Gastroesophageal sphincter (tissue), 4 donors: Measurements from ENCODE around the gene RPS6KA4. TPM values are rescaled to one million over a fixed set of nuclear protein-coding genes. Genes with fewer than 3 reads are reported as not detected.

Experiments
- ATAC-seq: fragments of 150-250 bp; one replicate; pipeline ENCODE4 v1.9.1; 2016; ENCODE audit warnings: mild to moderate bottlenecking, moderate library complexity
- H3K27ac ChIP-seq, 4 donors: fragments of 200-600 bp; sonication (generic) in 3 of 4; 1 replicate in 3 of 4; 2 replicates in 1 of 4; pipeline ENCODE4 v1.5.1; 2016 to 2019
- H3K27me3 ChIP-seq: fragments of 200-600 bp; sonication (generic); one replicate; pipeline ENCODE4 v1.5.1; 2019
- H3K36me3 ChIP-seq, 2 donors: fragments of 200-600 bp; sonication (generic); one replicate each; pipeline ENCODE4 v1.5.1; 2019; ENCODE audit warnings: control low read depth in 1 of 2
- H3K4me1 ChIP-seq, 3 donors: fragments of 200-600 bp; sonication (generic); 1 replicate in 2 of 3; 2 replicates in 1 of 3; pipeline ENCODE4 v1.5.1; 2016 to 2019; ENCODE audit warnings: control low read depth in 2 of 3
- H3K4me3 ChIP-seq, 2 donors: fragments of 200-600 bp; sonication (generic); one replicate each; pipeline ENCODE4 v1.5.1; 2019; ENCODE audit warnings: mild to moderate bottlenecking in 1 of 2, moderate library complexity in 1 of 2
- H3K9me3 ChIP-seq, 3 donors: fragments of 200-600 bp; sonication (generic); one replicate each; pipeline ENCODE4 v1.5.1; 2017 to 2019; ENCODE audit warnings: control low read depth in 2 of 3
- CTCF ChIP-seq, 4 experiments: fragments of 200-600 bp in 2 of 4; fragments of 450-650 bp in 2 of 4; sonication (generic) in 1 of 4; IDR thresholded peaks; one replicate each; pipeline ENCODE4 v1.5.1; 2017 to 2019; ENCODE audit warnings: antibody characterized with exemption in 4 of 4, mild to moderate bottlenecking in 2 of 4, moderate library complexity in 2 of 4
- EP300 ChIP-seq: sonication (generic); formaldehyde crosslinking; IDR thresholded peaks from one replicate; pipeline ENCODE4 v1.6.1; 2017; ENCODE audit warnings: antibody characterized with exemption, mild to moderate bottlenecking
- POLR2A ChIP-seq, 2 donors: fragments of 450-650 bp; IDR thresholded peaks; one replicate each; pipeline ENCODE4 v1.6.1; 2017; ENCODE audit warnings: antibody characterized with exemption in 2 of 2, mild to moderate bottlenecking in 2 of 2, moderate library complexity in 1 of 2
- POLR2AphosphoS5 ChIP-seq: sonication (generic); formaldehyde crosslinking; IDR thresholded peaks from one replicate; pipeline ENCODE4 v1.6.1; 2017; ENCODE audit warnings: antibody characterized with exemption
- WGBS, 2 donors: methylation state at CpG; one replicate each; pipeline ENCODE4 v1.1.5; 2018; ENCODE audit warnings: low coverage in 1 of 2; 5-methylcytosine and 5-hydroxymethylcytosine counted together
- total RNA-seq, 4 donors: library from RNA; depleted of rRNA; stranded (reverse); fragments of >200 nt; gene quantifications; one replicate each; pipeline ENCODE4 v1.1.0, GENCODE V29; 2016

Gene RPS6KA4
- total RNA-seq, 4 donors from 2014 or later = 21.2 to 44.2 (median 28.3) TPM

- Histone ChIP-seq H3K4me1 (peaks cover 0 to 13% (median 0%) of the 10 kb centered on the region in 3 donors), H3K4me3 (no peak overlapping the region), H3K27ac (no peak overlapping the region), H3K27me3 (no peaks in the 10 kb centered on the region), H3K36me3 (no peaks in the 10 kb centered on the region), H3K9me3 (no peaks in the 10 kb centered on the region)
- 76 to 100% methylated on average over 1 to 10 of the region's 10 CpGs for WGBS, 2 donors
- TF ChIP-seq EP300 = no peak
- no peak for TF ChIP-seq POLR2AphosphoS5
- TF ChIP-seq CTCF (IDR thresholded peaks at IDR 0.05) = no peak
- no peak for TF ChIP-seq POLR2A (IDR thresholded peaks at IDR 0.05)
- no peak for ATAC-seq
These were observed 29.9 kb downstream of the RPS6KA4 start for GRCh38 chr11:64388894-64389293.

GRCh38 chr11:64389851-64390250 lies 30.9 kb downstream of the RPS6KA4 start:
- ATAC-seq = no peak
- Histone ChIP-seq H3K4me1 (peaks cover 0 to 10% (median 0%) of the 10 kb centered on the region in 3 donors), H3K27me3 (no peaks in the 10 kb centered on the region), H3K9me3 (no peaks in the 10 kb centered on the region), H3K27ac (no peak overlapping the region), H3K4me3 (no peak overlapping the region), H3K36me3 (no peaks in the 10 kb centered on the region)
- TF ChIP-seq POLR2A (IDR thresholded peaks at IDR 0.05) = no peak
- TF ChIP-seq CTCF (IDR thresholded peaks at IDR 0.05) = no peak
- no peak for TF ChIP-seq POLR2AphosphoS5
- TF ChIP-seq EP300 = no peak
- WGBS, 2 donors = 83 to 84% methylated on average over 1 to 2 of the region's 2 CpGs

GRCh38 chr11:64390558-64390957 lies 31.6 kb downstream of the RPS6KA4 start:
- Histone ChIP-seq H3K4me3 (no peak overlapping the region), H3K9me3 (no peaks in the 10 kb centered on the region), H3K36me3 (no peaks in the 10 kb centered on the region), H3K4me1 (peaks cover 0 to 4% (median 0%) of the 10 kb centered on the region in 3 donors), H3K27me3 (no peaks in the 10 kb centered on the region), H3K27ac (no peak overlapping the region)
- ATAC-seq = no peak
- TF ChIP-seq POLR2AphosphoS5 = no peak
- TF ChIP-seq CTCF (IDR thresholded peaks at IDR 0.05) = no peak
- no peak for TF ChIP-seq POLR2A (IDR thresholded peaks at IDR 0.05)
- TF ChIP-seq EP300 = no peak
- 71 to 94% methylated on average over 1 to 3 of the region's 3 CpGs for WGBS, 2 donors

- Histone ChIP-seq H3K27me3 (peaks cover 2% of the 10 kb centered on the region), H3K36me3 (no peaks in the 10 kb centered on the region), H3K27ac (no peak overlapping the region), H3K4me3 (no peak overlapping the region), H3K4me1 (peaks cover 0 to 13% (median 0%) of the 10 kb centered on the region in 3 donors), H3K9me3 (no peaks in the 10 kb centered on the region)
- WGBS, 2 donors = 55 to 70% methylated on average over 2 of the region's 3 CpGs
- ATAC-seq = no peak
- TF ChIP-seq EP300 (no peak), CTCF (IDR thresholded peaks at IDR 0.05) (no peak), POLR2AphosphoS5 (no peak), POLR2A (IDR thresholded peaks at IDR 0.05) (no peak)
These were observed 32.9 kb downstream of the RPS6KA4 start for GRCh38 chr11:64391839-64392238.

- Histone ChIP-seq H3K27me3 (peaks cover 31% of the 10 kb centered on the region), H3K9me3 (no peaks in the 10 kb centered on the region), H3K36me3 (no peaks in the 10 kb centered on the region), H3K4me3 (no peak overlapping the region), H3K27ac (no peak overlapping the region), H3K4me1 (peaks cover 0 to 13% (median 0%) of the 10 kb centered on the region in 3 donors)
- 35 to 75% methylated on average over 4 to 6 of the region's 13 CpGs for WGBS, 2 donors
- no peak for TF ChIP-seq CTCF (IDR thresholded peaks at IDR 0.05)
- TF ChIP-seq POLR2A (IDR thresholded peaks at IDR 0.05) = no peak
- no peak for TF ChIP-seq POLR2AphosphoS5
- TF ChIP-seq EP300 = no peak
- ATAC-seq = no peak
These were observed 36.6 kb downstream of the RPS6KA4 start for GRCh38 chr11:64395545-64396078.
